NCI-H2029 treated with DMSO at 0.1 percent for 48 hours (cell line): Measurements from ENCODE around the gene PHACTR4.
"Not testable (repeated sequence)": the region's sequence is repeated elsewhere in the genome, so short reads cannot be mapped to it uniquely, and the experiment has no call there.

ENCODE experiments used
- DNase-seq: peaks from one replicate; lab custom pipeline; 2025; lab: John Stamatoyannopoulos, UW

PHACTR4 gene

DNA sequence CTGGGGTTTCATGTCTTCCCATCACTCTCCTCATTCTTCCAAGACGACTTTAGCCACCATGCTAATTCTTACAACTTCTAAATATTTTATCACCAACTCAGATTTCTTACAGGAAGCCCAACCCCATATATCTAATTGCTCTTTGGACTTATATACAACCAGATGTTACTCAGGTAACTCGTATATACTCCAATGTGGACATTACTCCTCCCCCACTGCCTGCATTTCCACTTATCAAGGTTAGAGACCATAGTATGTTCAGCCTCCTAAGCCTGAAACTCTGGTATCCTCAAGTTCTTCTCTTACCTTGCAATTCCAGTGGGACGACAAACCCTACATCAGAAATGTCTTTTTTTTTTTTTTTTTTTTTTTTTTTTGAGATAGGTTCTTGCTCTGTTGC lies 133.6 kb downstream of the PHACTR4 start:
- DNase-seq: no peak

DNA sequence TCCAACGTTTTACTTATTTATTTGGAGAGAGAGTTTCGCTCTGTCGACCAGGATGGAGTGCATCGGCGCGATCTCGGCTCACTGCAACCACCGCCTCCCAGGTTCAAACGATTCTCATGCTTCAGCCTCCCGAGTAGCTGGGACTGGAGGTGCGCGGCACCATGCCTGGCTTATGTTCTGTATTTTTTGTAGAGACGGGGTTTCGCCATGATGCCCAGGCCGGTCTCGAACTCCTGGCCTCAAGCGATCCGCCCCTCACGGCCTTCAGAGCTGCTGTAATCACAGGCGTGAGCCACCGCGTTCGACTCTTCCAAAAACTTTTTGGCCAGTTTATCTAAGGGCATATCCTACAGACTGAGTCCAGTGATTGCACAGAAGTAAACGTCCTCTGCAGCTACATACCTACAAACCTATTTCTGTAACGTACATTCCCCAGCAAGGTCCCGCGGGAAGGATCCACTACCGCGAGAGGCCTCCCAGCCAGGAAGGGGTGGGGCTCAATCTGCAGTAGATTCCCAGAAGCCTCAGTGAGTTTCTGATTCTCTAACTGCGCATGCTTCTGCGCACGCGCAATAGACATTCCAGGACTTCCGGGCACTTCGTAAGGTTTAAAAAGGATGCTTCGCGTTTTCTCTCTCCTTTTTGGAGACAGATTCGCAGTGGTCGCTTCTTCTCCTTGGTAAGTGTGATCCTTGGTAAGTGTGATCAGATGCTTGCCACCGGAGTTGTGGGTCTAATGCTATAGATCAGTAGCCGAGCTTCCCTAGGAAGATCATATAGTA lies 136.1 kb downstream of the PHACTR4 start, which contains the start of gene RCC1:
TSS of gene RCC1 (plus strand) at position 638 of the 782 bp plus-strand sequence. CDS start 23,824 bp downstream, outside the sequence.
- DNase-seq: peak; percentile 81

DNA sequence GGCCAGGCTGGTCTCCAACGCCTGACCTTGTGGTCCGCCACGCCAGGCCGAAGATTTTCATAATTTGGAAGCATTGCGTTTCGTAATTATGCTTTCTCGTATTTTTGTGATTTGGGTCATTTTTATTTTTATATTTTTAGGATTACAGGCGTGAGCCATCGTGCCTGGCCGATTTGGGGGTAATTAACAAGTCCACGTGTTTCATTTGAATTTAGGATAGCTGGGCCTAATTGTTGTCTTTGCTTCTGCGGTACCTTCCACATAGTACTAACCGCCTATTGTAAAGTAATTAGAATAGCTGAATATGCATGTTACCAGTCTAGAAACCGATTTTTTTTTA lies 137.3 kb downstream of the PHACTR4 start:
- DNase-seq: no peak

DNA sequence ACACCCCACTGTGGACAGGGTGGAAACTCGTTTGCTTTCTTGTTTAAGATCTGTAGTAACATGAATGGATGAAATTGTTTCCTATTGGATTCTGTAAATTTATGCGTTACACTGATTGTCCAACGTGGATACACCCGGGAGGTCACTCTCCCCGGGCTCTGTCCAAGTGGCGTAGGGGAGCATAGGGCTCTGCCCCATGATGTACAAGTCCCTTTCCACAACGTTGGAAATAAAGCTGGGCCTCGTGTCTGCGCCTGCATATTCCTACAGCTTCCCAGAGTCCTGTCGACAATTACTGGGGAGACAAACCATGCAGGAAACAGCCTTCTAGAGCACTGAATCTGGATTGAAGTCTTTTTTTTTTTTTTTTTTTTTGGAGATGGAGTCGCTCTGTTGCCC lies 137.7 kb downstream of the PHACTR4 start:
- no peak for DNase-seq

- DNase-seq: no peak
Measured at GRCh38 chr1:28507646-28508434, 138.3 kb downstream of the PHACTR4 start.

GRCh38 chr1:28508435-28508754 lies 138.9 kb downstream of the PHACTR4 start:
- no peak for DNase-seq

- DNase-seq: no peak
Measured at GRCh38 chr1:28509705-28510272, 140.2 kb downstream of the PHACTR4 start.

DNA sequence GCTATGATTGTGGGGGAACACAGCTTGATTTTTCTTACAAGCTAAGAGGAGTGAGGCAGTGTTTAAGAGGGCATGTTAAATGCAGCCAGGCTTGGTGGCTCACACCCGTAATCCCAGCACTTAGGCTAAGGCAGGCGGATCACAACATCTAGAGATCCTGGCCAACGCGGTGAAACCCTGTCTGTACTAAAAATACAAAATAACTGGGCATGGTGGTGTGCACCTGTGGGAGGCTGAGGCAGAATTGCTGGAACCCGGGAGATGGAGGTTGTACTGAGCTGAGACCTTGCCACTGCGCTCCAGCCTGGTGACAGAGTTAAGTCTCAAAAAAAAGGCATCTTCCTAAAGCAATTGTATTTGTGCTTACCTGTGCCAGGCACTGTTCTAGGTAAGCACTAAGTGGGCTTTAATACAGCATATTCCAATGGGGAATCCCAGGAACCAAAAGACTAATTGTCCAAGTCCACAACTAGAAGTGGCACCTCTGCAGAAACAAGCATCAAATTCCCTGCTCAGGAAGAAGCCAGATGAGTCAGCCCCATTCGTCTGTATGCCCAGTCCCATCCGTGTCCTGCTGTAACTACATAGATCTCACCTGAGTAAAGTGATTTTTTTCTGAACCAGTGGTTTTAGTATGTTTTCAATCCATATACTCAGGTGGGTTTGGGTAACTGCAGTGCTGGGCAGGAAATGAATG lies 140.9 kb downstream of the PHACTR4 start:
- DNase-seq: no peak

DNA sequence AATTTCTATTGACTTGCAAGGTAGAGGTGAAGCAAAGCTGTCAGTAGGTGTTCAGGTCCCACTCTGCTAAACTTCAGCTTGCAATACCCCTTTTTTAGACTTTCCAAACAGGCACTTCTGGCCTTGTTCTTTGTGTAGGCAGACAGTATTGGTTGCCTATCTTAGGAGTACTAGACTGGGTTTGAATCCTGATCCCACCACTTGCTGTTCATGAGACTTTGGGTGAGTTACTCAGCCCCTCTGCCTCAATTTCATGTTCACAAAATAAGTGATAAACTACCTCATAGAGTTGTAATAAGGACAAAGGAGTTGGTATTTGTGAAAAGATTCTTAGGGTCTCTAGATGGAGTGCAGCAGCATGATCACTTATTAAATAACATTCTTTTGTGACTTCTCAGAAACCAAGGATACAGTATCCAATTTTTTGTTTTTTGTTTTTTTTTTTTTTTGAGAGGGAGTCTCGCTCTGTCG lies 141.5 kb downstream of the PHACTR4 start:
- no peak for DNase-seq

DNA sequence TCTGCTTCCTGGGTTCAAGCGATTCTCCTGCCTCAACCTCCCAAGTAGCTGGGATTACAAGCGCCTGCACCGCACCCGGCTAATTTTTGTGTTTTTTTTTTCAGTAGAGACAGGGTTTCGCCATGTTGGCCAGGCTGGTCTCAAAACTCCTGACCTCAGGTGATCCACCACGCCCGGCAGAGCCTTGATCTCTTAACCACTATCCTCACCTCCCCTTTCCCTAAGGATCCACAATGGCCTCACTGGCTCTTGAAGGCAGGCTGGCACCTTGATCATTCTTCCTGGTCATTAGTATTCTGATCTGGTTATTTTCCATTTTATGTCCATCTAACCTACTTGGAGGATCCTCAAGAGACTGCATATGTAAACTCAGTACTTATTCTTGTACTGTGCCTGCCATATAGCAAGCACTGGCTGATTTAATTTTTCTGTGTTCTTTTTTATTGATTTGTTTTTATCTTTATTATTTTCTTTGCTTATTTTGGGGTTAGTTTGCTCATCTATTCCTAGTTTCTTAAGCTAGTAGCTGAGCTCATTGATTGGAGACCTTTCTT lies 142.6 kb downstream of the PHACTR4 start:
- no peak for DNase-seq

DNA sequence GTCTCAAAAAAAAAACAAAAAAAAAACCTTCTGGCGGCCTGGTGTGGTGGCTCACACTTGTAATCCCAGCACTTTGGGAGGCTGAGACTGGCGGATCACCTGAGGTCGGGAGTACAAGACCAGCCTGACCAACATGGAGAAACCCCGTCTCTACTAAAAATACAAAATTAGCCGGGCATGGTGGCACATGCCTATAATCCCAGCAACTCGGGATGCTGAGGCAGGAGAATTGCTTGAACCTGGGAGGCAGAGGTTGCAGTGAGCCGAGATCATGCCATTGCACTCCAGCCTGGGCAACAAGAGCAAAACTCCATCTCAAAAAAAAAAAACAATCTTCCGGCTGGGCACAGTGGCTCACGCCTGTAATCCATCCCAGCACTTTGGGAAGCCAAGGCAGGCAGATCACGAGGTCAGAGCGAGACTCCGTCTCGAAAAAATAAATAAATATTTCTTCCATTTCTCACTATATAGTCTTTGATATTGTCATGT lies 144.9 kb downstream of the PHACTR4 start:
- not testable (repeated sequence) for DNase-seq

- no peak for DNase-seq
Measured at GRCh38 chr1:28516518-28516956, 147.0 kb downstream of the PHACTR4 start.

GRCh38 chr1:28517649-28517999 lies 148.1 kb downstream of the PHACTR4 start:
- DNase-seq: no peak

GRCh38 chr1:28518000-28518744 lies 148.6 kb downstream of the PHACTR4 start:
- DNase-seq: peak; percentile 22

- no peak for DNase-seq
Measured at GRCh38 chr1:28518745-28519341, 149.3 kb downstream of the PHACTR4 start.

- no peak for DNase-seq
Measured at GRCh38 chr1:28519946-28520725, 150.6 kb downstream of the PHACTR4 start.

DNA sequence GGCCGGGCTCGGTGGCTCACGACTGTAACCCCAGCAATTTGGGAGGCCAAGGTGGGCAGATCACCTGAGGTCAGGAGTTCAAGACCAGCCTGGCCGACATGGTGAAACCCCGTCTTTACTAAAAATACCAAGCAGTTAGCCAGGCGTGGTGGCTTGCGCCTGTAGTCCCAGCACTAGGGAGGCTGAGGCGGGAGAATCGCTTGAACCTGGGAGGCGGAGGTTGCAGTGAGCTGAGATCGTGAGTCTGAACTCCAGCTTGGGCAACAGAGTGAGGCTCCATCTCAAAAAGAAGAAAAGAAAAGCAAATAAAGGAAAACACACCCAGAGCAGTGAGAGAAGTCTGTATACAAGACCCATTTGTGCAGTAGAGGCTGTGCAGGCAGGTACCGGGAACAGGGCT lies 151.3 kb downstream of the PHACTR4 start:
- not testable (repeated sequence) for DNase-seq

GRCh38 chr1:28521502-28522164 lies 152.1 kb downstream of the PHACTR4 start:
- no peak for DNase-seq

DNA sequence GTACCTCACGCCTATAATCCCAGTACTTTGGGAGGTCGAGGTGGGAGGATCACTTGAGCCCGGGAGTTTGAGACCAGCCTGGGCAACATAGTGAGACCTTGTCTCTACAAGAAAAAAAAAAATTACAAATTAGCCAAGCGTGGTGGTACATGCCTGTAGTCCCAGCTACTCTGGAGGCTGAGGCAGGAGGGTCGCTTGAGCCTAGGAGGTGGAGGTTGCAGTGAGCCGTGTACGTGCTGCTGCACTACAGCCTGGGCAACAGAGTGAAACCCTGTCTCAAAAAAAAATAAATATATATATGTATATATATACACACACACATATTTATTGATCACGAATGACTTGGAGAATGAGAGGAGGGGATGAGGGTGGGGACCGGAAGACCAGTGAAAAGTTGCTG lies 153.0 kb downstream of the PHACTR4 start:
- not testable (repeated sequence) for DNase-seq
